ENCODE measurements around the gene RPL27.

- no peak for TF ChIP-seq TAF1 (IDR thresholded peaks at IDR 0.05; ENCODE audit: borderline replicate concordance, insufficient read depth, low read length)
- TF ChIP-seq, protein P1, sequence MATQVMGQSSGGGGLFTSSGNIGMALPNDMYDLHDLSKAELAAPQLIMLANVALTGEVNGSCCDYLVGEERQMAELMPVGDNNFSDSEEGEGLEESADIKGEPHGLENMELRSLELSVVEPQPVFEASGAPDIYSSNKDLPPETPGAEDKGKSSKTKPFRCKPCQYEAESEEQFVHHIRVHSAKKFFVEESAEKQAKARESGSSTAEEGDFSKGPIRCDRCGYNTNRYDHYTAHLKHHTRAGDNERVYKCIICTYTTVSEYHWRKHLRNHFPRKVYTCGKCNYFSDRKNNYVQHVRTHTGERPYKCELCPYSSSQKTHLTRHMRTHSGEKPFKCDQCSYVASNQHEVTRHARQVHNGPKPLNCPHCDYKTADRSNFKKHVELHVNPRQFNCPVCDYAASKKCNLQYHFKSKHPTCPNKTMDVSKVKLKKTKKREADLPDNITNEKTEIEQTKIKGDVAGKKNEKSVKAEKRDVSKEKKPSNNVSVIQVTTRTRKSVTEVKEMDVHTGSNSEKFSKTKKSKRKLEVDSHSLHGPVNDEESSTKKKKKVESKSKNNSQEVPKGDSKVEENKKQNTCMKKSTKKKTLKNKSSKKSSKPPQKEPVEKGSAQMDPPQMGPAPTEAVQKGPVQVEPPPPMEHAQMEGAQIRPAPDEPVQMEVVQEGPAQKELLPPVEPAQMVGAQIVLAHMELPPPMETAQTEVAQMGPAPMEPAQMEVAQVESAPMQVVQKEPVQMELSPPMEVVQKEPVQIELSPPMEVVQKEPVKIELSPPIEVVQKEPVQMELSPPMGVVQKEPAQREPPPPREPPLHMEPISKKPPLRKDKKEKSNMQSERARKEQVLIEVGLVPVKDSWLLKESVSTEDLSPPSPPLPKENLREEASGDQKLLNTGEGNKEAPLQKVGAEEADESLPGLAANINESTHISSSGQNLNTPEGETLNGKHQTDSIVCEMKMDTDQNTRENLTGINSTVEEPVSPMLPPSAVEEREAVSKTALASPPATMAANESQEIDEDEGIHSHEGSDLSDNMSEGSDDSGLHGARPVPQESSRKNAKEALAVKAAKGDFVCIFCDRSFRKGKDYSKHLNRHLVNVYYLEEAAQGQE (IDR thresholded peaks at IDR 0.05; ENCODE audit: insufficient read depth in 1 of 2, low read depth in 2 of 2, low read length in 2 of 2), result no peak
Measured at GRCh38 chr17:43030137-43030767, 32.0 kb downstream of the RPL27 start.

Data from PFSK-1 (cell line).